HG03354 (cell line): ENCODE data around the gene COX7B.
A peak's percentile ranks its signal among the peaks of the same experiment; 100 is the strongest.
"Not testable (repeated sequence)": the region's sequence is repeated elsewhere in the genome, so short reads cannot be mapped to it uniquely, and the experiment has no call there.

ENCODE experiments used
- ATAC-seq: cut with Tn5 transposase; IDR thresholded peaks from one replicate; pipeline ENCODE4 v1.9.1; 2021; ENCODE audit warnings: mild to moderate bottlenecking; ENCODE audit not compliant: unreplicated experiment, poor library complexity, severe bottlenecking

The COX7B gene

GRCh38 chrX:77899081-77899828 lies at the start of gene COX7B:
TSS of gene COX7B (plus strand) at chrX:77899468. CDS start at chrX:77899554, 86 bp downstream.
- peak; percentile 66 for ATAC-seq

- no peak for ATAC-seq
Observed at GRCh38 chrX:77875372-77875771, 23.9 kb upstream of the COX7B start.

GRCh38 chrX:77881418-77881817 lies 17.9 kb upstream of the COX7B start:
- not testable (repeated sequence) for ATAC-seq

GRCh38 chrX:77892887-77893286 lies 6.4 kb upstream of the COX7B start:
- no peak for ATAC-seq

GRCh38 chrX:77893713-77894112 lies 5.6 kb upstream of the COX7B start:
- ATAC-seq, result no peak

GRCh38 chrX:77894921-77895886 lies 4.1 kb upstream of the COX7B start, which contains the start of gene MAGT1:
TSS of gene MAGT1 (minus strand) at chrX:77895435. CDS start at chrX:77895410, 25 bp downstream.
- ATAC-seq, result peak; percentile 92

GRCh38 chrX:77900688-77901087 lies 1.4 kb downstream of the COX7B start:
- no peak for ATAC-seq

GRCh38 chrX:77901506-77901905 lies 2.2 kb downstream of the COX7B start:
- ATAC-seq, result no peak

- peak; percentile 96 for ATAC-seq
Observed at GRCh38 chrX:77910108-77910840, 11.0 kb downstream of the COX7B start, which contains the start of gene ATP7A. TSS of gene ATP7A (plus strand) at chrX:77910693. CDS start at chrX:77971642, 60,949 bp downstream.

- ATAC-seq, result peak; percentile 67
Observed at GRCh38 chrX:77917294-77917933, 18.1 kb downstream of the COX7B start.

- ATAC-seq, result no peak
Observed at GRCh38 chrX:77918568-77918967, 19.3 kb downstream of the COX7B start.

GRCh38 chrX:77919370-77919769 lies 20.1 kb downstream of the COX7B start:
- ATAC-seq, result not testable (repeated sequence)

- ATAC-seq, result no peak
Observed at GRCh38 chrX:77922787-77923186, 23.5 kb downstream of the COX7B start.

- ATAC-seq, result no peak
Observed at GRCh38 chrX:77924320-77924859, 25.1 kb downstream of the COX7B start.

GRCh38 chrX:77925764-77926163 lies 26.5 kb downstream of the COX7B start:
- ATAC-seq, result no peak

GRCh38 chrX:77930581-77930980 lies 31.3 kb downstream of the COX7B start:
- no peak for ATAC-seq

GRCh38 chrX:77935886-77936285 lies 36.6 kb downstream of the COX7B start:
- ATAC-seq, result no peak

- no peak for ATAC-seq
Observed at GRCh38 chrX:77936299-77936698, 37.0 kb downstream of the COX7B start.

GRCh38 chrX:77937291-77937690 lies 38.0 kb downstream of the COX7B start:
- ATAC-seq, result no peak
